SK-N-SH (cell line): ENCODE measurements around the gene BRWD1.

Experiments used
- FOXM1 ChIP-seq: IDR thresholded peaks from 2 replicates; pipeline ENCODE4 v1.4.0; 2012; ENCODE audit warnings: low read depth, mild to moderate bottlenecking
- POLR2AphosphoS5 ChIP-seq: IDR thresholded peaks from 2 replicates; pipeline ENCODE4 v1.6.1; 2012; ENCODE audit warnings: low read depth, low read length
- TF ChIP-seq, protein P1 (sequence below): IDR thresholded peaks from 2 replicates; pipeline ENCODE4 v1.4.0; 2012; ENCODE audit warnings: low read depth

DNA sequence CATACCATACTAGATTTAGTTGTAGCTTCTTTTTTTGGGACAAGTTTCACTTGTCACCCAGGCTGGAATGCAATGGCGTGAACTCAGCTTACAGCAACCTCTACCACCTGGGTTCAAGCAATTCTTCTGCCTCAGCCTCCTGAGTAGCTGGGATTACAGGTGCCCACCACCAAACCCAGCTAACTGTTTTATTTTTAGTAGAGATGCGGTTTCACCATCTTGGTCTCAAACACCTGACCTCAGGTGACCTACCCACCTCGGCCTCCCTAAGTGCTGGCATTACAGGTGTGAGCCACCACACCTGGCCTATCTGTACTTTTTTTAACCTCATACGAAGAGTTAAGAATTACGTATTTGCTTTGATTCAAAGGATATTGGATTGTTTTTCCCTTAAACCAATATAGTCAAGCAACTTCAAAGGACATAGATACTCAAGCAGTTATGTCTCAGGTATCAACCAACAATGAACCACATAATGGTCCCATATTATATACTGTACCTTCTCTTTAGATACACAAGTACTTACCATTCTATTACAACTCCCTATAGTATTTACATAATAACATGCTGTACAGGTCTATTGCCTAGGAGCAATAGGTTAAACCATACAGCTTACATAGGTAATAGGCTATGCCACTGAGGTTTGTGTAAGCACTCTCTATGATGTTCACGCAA lies 28.0 kb upstream of the BRWD1 start:
- no peak for TF ChIP-seq FOXM1
- peak; percentile 8; the same call in 1 of the 2 replicates for TF ChIP-seq POLR2AphosphoS5
- TF ChIP-seq, protein P1, sequence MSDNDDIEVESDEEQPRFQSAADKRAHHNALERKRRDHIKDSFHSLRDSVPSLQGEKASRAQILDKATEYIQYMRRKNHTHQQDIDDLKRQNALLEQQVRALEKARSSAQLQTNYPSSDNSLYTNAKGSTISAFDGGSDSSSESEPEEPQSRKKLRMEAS = no peak
